HCT116 (cell line): ENCODE measurements around the gene LEMD1. TPM values are rescaled to one million over a fixed set of nuclear protein-coding genes. Genes with fewer than 3 reads are reported as not detected.
"Not testable (repeated sequence)": the region's sequence is repeated elsewhere in the genome, so short reads cannot be mapped to it uniquely, and the experiment has no call there.

Source experiments
- ATAC-seq: fragments of 200-7000 bp; cut with Tn5 transposase; 2 replicates; pipeline ENCODE4 v1.9.1; 2020; ENCODE audit warnings: mild to moderate bottlenecking, moderate library complexity
- BruUV-seq: library from RNA; stranded (reverse); fragments of 400-500 nt; replicated peaks from 2 replicates; lab custom pipeline; 2021; lab: Mats Ljungman, UMichigan
- CTCF ChIA-PET: fragments of 300-600 bp; sonication (Branson Sonifier 250); formaldehyde crosslinking; loops from one replicate; lab custom pipeline; 2021; ENCODE audit warnings: antibody characterized with exemption; lab: Charles Lee
- POLR2A ChIA-PET: fragments of 300-600, 350-600 bp; sonication (Branson Sonifier 250); formaldehyde crosslinking; loops from one replicate; lab custom pipeline; 2021; ENCODE audit warnings: antibody characterized with exemption; lab: Charles Lee
- RAD21 ChIA-PET, 2 experiments: fragments of 300-600 bp; sonication (Branson Sonifier 250); formaldehyde crosslinking; loops; one replicate each; lab custom pipeline; 2023; ENCODE audit warnings: low total read pairs in 2 of 2; ENCODE audit not compliant: uncharacterized antibody in 2 of 2, unreplicated experiment in 2 of 2, low non-redundant PET in 1 of 2; lab: Charles Lee
- DNase-seq: peaks from one replicate; pipeline ENCODE4 v3.0.0-alpha.2; 2010; ENCODE audit warnings: low read depth, low spot score
- H2AFZ ChIP-seq: fragments of 200-600 bp; shearing (Covaris generic), sonication (generic); 2 replicates; pipeline ENCODE4 v1.6.1; 2017; ENCODE audit warnings: low read depth, mixed run types, mixed read lengths, antibody characterized with exemption, low read length; ENCODE audit not compliant: poor library complexity, severe bottlenecking
- H3K27ac ChIP-seq: 2 replicates; pipeline ENCODE4 v1.5.1; 2012; ENCODE audit warnings: low read depth, low read length
- H3K27me3 ChIP-seq: fragments of 200-600 bp; sonication (generic); 2 replicates; pipeline ENCODE4 v1.6.1; 2016; ENCODE audit warnings: mixed run types, low read length, mixed read lengths; ENCODE audit not compliant: insufficient read depth
- H3K36me3 ChIP-seq, 2 experiments: fragments of 200-500 bp in 1 of 2; fragments of 200-600 bp in 1 of 2; sonication (Bioruptor generic) in 1 of 2; sonication (generic) in 1 of 2; 2 replicates each; pipeline versions ENCODE4 v1.5.1 to v1.6.1; 2014 to 2016; ENCODE audit warnings: low read length in 2 of 2, inconsistent platforms in 1 of 2, mixed read lengths in 1 of 2, mixed run types in 1 of 2; ENCODE audit not compliant: insufficient read depth in 2 of 2, control insufficient read depth in 1 of 2
- H3K4me1 ChIP-seq, 2 experiments: fragments of 200-600 bp in 1 of 2; sonication (generic) in 1 of 2; 2 replicates each; pipeline versions ENCODE4 v1.5.1 to v1.6.1; 2012 to 2017; ENCODE audit warnings: low read length in 2 of 2, inconsistent platforms in 1 of 2, mild to moderate bottlenecking in 1 of 2, mixed read lengths in 1 of 2, mixed run types in 1 of 2, moderate library complexity in 1 of 2; ENCODE audit not compliant: insufficient read depth in 2 of 2, control insufficient read depth in 1 of 2
- H3K4me2 ChIP-seq: fragments of 200-600 bp; sonication (generic); 2 replicates; pipeline ENCODE4 v1.6.1; 2017; ENCODE audit warnings: mixed run types, low read length, mixed read lengths
- H3K4me3 ChIP-seq, 2 experiments: fragments of 200-600 bp in 1 of 2; sonication (generic) in 1 of 2; replicated peaks in 1 of 2; 2 replicates each; pipeline ENCODE4 v1.5.1; 2011 to 2016; ENCODE audit warnings: low read length in 2 of 2, control low read depth in 1 of 2, low read depth in 1 of 2, mild to moderate bottlenecking in 1 of 2, mixed read lengths in 1 of 2, mixed run types in 1 of 2
- H3K79me2 ChIP-seq: fragments of 200-600 bp; sonication (generic); 2 replicates; pipeline ENCODE4 v1.6.1; 2017; ENCODE audit warnings: mild to moderate bottlenecking, mixed run types, low read length, moderate library complexity, mixed read lengths; ENCODE audit not compliant: insufficient read depth
- H3K9ac ChIP-seq: fragments of 200-600 bp; sonication (generic); 2 replicates; pipeline ENCODE4 v1.6.1; 2016; ENCODE audit warnings: low read length, mixed read lengths
- H3K9me2 ChIP-seq: fragments of 200-600 bp; sonication (generic), shearing (Covaris generic); 2 replicates; pipeline ENCODE4 v1.6.1; 2017; ENCODE audit warnings: mixed run types, mild to moderate bottlenecking, moderate library complexity; ENCODE audit not compliant: insufficient read depth
- H3K9me3 ChIP-seq, 2 experiments: fragments of 200-500 bp in 1 of 2; fragments of 200-600 bp in 1 of 2; sonication (Bioruptor generic) in 1 of 2; sonication (generic) in 1 of 2; 2 replicates each; pipeline ENCODE4 v1.6.1; 2014 to 2017; ENCODE audit warnings: low read length in 2 of 2, mixed read lengths in 2 of 2, inconsistent platforms in 1 of 2, low read depth in 1 of 2, mild to moderate bottlenecking in 1 of 2, mixed run types in 1 of 2, moderate library complexity in 1 of 2; ENCODE audit not compliant: control insufficient read depth in 1 of 2, insufficient read depth in 1 of 2
- H4K20me1 ChIP-seq: fragments of 200-600 bp; sonication (generic), shearing (Covaris generic); 2 replicates; pipeline ENCODE4 v1.6.1; 2017; ENCODE audit warnings: mixed run types, mild to moderate bottlenecking, moderate library complexity; ENCODE audit not compliant: insufficient read depth
- ELF1 ChIP-seq: IDR thresholded peaks from 2 replicates; pipeline ENCODE4 v1.6.1; 2012; ENCODE audit warnings: low read depth, borderline replicate concordance
- EZH2phosphoT487 ChIP-seq: fragments of 200-600 bp; IDR thresholded peaks from 2 replicates; pipeline ENCODE4 v1.6.1; 2018; ENCODE audit warnings: antibody characterized with exemption, borderline replicate concordance
- FOSL1 ChIP-seq: IDR thresholded peaks from 2 replicates; pipeline ENCODE4 v1.6.1; 2012; ENCODE audit warnings: low read depth
- JUND ChIP-seq: IDR thresholded peaks from 2 replicates; pipeline ENCODE4 v1.6.1; 2012
- MAX ChIP-seq: IDR thresholded peaks from 2 replicates; pipeline ENCODE4 v1.6.1; 2012
- POLR2AphosphoS5 ChIP-seq: IDR thresholded peaks from 2 replicates; pipeline ENCODE4 v1.6.1; 2011; ENCODE audit warnings: mild to moderate bottlenecking, low read depth, low read length, moderate library complexity
- RAD21 ChIP-seq: IDR thresholded peaks from 2 replicates; pipeline ENCODE4 v1.6.1; 2012; ENCODE audit warnings: low read depth, mild to moderate bottlenecking
- SIN3A ChIP-seq: IDR thresholded peaks from 2 replicates; pipeline ENCODE4 v1.6.1; 2012; ENCODE audit warnings: low read depth
- intact Hi-C: fragments of 100-400 bp; cut with micrococcal nuclease; formaldehyde crosslinking; loops from 2 replicates; pipeline ENCODE4 v1.10.0; 2022
- total RNA-seq: library from RNA; stranded (reverse); gene quantifications from one replicate; pipeline ENCODE4 v1.2.1, GENCODE V29; 2021; ENCODE audit not compliant: unreplicated experiment
- TF ChIP-seq, protein P1 (sequence below), 3 experiments: fragments of 200-600 bp in 1 of 3; sonication (generic) in 1 of 3; IDR thresholded peaks in 2 of 3; conservative IDR thresholded peaks in 1 of 3; 2 replicates each; pipeline ENCODE4 v1.5.1; 2012 to 2017; ENCODE audit warnings: low read depth in 2 of 3, low read length in 2 of 3, antibody characterized with exemption in 1 of 3, borderline replicate concordance in 1 of 3, control low read depth in 1 of 3, mild to moderate bottlenecking in 1 of 3, mixed read lengths in 1 of 3, mixed run types in 1 of 3, moderate library complexity in 1 of 3; ENCODE audit not compliant: insufficient read depth in 1 of 3

The LEMD1 gene
- total RNA-seq, 1 experiment from 2014 or later: 11.9 TPM

GRCh38 chr1:205391386-205391785 lies 30.5 kb downstream of the LEMD1 start:
- Histone ChIP-seq H3K9me3 (no peaks in the 10 kb centered on the region), H3K79me2 (no peaks in the 10 kb centered on the region), H2AFZ (no peak overlapping the region), H3K27ac (no peak overlapping the region), H3K9ac (no peak overlapping the region), H3K4me1 (peaks cover 0 to under 1% of the 10 kb centered on the region in 2 experiments; a peak in 1 of 4 replicates), H3K9me2 (no peaks in the 10 kb centered on the region), H3K27me3 (no peaks in the 10 kb centered on the region), H3K4me2 (no peak overlapping the region)
- CTCF ChIA-PET: no interaction called here
- DNase-seq: no peak
- RAD21 ChIA-PET: interaction anchor here in 1 of 2 experiments (0.6 kb wide), 1 partner anchor 43 kb away, joined by 3 read pairs; no protein-coding TSS in a partner anchor
- no TSS peak for BruUV-seq
- intact Hi-C loops: no loop called here
- POLR2A ChIA-PET: no interaction called here
- TF ChIP-seq FOSL1: no peak
- no peak for TF ChIP-seq RAD21
- TF ChIP-seq, all 23 proteins: peak for 0
- no peaks in the 10 kb centered on the region for H4K20me1 ChIP-seq
- no peaks in the 10 kb centered on the region for H3K36me3 ChIP-seq
- no peak for ATAC-seq
- no peak overlapping the region for H3K4me3 ChIP-seq

DNA sequence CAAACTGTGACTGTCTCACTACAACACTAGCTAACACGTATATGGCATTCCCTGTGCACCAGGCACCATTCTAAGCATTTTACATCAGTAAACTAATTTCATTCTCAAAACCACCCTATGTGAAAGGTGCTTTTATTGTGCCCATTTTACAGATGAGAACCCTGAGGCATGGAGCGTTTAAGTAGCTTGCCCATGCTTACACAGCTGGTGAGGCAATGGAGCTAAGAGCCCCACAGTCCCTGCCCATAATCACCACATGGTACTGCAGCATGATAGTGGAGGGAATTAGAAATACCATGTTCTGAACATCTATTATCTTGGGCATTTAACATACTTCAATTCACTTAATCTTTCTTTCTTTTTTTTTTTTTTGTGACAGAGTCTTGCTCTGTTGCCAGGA lies 34.0 kb downstream of the LEMD1 start:
- no peaks in the 10 kb centered on the region for H3K36me3 ChIP-seq
- no peak overlapping the region for H3K4me3 ChIP-seq
- H4K20me1 ChIP-seq: no peaks in the 10 kb centered on the region
- no TSS peak for BruUV-seq
- H3K4me2 ChIP-seq: no peak overlapping the region
- no peaks in the 10 kb centered on the region for H3K9me3 ChIP-seq
- DNase-seq: no peak
- intact Hi-C loops: no loop called here
- TF ChIP-seq ELF1: no peak
- TF ChIP-seq POLR2AphosphoS5: no peak
- TF ChIP-seq JUND: no peak
- no peak for TF ChIP-seq SIN3A
- no peak for TF ChIP-seq MAX
- TF ChIP-seq, protein P1, sequence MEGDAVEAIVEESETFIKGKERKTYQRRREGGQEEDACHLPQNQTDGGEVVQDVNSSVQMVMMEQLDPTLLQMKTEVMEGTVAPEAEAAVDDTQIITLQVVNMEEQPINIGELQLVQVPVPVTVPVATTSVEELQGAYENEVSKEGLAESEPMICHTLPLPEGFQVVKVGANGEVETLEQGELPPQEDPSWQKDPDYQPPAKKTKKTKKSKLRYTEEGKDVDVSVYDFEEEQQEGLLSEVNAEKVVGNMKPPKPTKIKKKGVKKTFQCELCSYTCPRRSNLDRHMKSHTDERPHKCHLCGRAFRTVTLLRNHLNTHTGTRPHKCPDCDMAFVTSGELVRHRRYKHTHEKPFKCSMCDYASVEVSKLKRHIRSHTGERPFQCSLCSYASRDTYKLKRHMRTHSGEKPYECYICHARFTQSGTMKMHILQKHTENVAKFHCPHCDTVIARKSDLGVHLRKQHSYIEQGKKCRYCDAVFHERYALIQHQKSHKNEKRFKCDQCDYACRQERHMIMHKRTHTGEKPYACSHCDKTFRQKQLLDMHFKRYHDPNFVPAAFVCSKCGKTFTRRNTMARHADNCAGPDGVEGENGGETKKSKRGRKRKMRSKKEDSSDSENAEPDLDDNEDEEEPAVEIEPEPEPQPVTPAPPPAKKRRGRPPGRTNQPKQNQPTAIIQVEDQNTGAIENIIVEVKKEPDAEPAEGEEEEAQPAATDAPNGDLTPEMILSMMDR (IDR thresholded peaks at IDR 0.05 in 2 of 3, conservative IDR thresholded peaks at IDR 0.05 in 1 of 3; ENCODE audit: borderline replicate concordance in 1 of 3, insufficient read depth in 1 of 3, low read depth in 2 of 3, low read length in 2 of 3): no peak
- TF ChIP-seq EZH2phosphoT487: no peak
- no peaks in the 10 kb centered on the region for H3K9me2 ChIP-seq
- H2AFZ ChIP-seq: no peak overlapping the region
- POLR2A ChIA-PET: no interaction called here
- H3K27ac ChIP-seq: no peak overlapping the region
- no peaks in the 10 kb centered on the region for H3K27me3 ChIP-seq
- ATAC-seq: no peak
- H3K79me2 ChIP-seq: no peaks in the 10 kb centered on the region
- no peaks in the 10 kb centered on the region for H3K4me1 ChIP-seq
- no peak overlapping the region for H3K9ac ChIP-seq
- CTCF ChIA-PET: interaction anchor here (1.0 to 3.1 kb wide), 2 partner anchors 9 to 34 kb away, joined by 3 to 15 read pairs; no protein-coding TSS in a partner anchor
- RAD21 ChIA-PET: no interaction called here

DNA sequence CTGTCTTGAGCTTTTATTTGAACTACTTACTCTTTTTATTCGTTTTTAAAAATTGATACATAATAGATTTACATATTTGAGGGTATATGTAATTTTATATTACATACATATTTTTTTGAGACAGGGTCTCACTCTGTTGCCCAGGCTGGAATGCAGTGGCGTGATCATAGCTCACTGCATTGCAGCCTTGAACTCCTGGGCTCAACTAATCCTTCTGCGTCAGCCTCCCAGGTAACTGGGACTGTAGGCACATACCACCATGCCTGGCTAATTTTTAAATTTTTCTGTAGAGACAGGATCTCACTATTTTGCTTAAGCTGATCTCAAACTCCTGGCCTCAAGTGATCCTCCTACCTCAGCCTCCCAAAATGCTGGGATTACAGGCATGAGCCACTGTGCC lies 38.9 kb downstream of the LEMD1 start:
- H3K4me1 ChIP-seq, H3K4me3 ChIP-seq, DNase-seq, H3K9me2 ChIP-seq, CTCF ChIA-PET, H3K27ac ChIP-seq, H3K36me3 ChIP-seq, BruUV-seq, H3K4me2 ChIP-seq, H4K20me1 ChIP-seq, H3K27me3 ChIP-seq, H2AFZ ChIP-seq, POLR2A ChIA-PET, intact Hi-C loops, ATAC-seq, H3K9me3 ChIP-seq, H3K9ac ChIP-seq, H3K79me2 ChIP-seq: not testable (repeated sequence)
- RAD21 ChIA-PET: interaction anchor here in 1 of 2 experiments (1.0 kb wide), 1 partner anchor 110 kb away, joined by 3 read pairs; no protein-coding TSS in a partner anchor
